Uterus (tissue), 2 donors: ENCODE results near the gene LTBP1.

Experiments used
- POLR2A ChIP-seq, 2 donors: fragments of 450-650 bp; IDR thresholded peaks; one replicate each; pipeline ENCODE4 v1.6.1; 2016; ENCODE audit warnings: antibody characterized with exemption in 2 of 2, mild to moderate bottlenecking in 1 of 2, moderate library complexity in 1 of 2
- TF ChIP-seq, protein P1 (sequence below), 4 experiments: fragments of 200-600 bp in 2 of 4; fragments of 450-650 bp in 2 of 4; sonication (generic) in 2 of 4; IDR thresholded peaks; one replicate each; pipeline ENCODE4 v1.5.1; 2016 to 2019; ENCODE audit warnings: antibody characterized with exemption in 4 of 4, mild to moderate bottlenecking in 2 of 4, moderate library complexity in 1 of 4

DNA sequence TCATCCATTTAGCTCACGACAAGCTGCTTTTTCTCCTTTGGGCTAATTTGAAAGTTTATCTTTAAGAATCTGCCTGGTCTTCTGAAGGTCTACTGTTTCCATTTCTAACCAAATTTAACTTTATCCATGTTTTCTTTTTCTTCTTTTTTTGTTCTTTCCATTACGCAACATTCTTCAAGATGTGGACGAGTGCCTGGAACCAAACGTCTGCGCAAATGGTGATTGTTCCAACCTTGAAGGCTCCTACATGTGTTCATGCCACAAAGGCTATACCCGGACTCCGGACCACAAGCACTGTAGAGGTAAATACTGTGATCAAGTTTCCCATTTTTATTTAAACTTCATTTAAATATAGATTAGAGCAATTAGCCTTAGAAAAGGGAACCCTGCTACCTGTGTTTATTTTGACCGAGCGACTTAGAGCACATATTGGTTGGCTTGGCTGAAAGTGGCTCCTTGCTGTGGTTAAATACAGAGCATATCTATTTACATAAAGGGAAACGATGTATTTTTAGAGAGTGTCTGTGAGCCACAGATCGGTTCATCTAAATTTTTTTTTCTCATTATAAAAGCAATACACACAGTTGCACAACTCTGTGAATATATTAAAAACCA lies 346.3 kb downstream of the LTBP1 start:
- TF ChIP-seq POLR2A (IDR thresholded peaks at IDR 0.05): no peak
- TF ChIP-seq, protein P1, sequence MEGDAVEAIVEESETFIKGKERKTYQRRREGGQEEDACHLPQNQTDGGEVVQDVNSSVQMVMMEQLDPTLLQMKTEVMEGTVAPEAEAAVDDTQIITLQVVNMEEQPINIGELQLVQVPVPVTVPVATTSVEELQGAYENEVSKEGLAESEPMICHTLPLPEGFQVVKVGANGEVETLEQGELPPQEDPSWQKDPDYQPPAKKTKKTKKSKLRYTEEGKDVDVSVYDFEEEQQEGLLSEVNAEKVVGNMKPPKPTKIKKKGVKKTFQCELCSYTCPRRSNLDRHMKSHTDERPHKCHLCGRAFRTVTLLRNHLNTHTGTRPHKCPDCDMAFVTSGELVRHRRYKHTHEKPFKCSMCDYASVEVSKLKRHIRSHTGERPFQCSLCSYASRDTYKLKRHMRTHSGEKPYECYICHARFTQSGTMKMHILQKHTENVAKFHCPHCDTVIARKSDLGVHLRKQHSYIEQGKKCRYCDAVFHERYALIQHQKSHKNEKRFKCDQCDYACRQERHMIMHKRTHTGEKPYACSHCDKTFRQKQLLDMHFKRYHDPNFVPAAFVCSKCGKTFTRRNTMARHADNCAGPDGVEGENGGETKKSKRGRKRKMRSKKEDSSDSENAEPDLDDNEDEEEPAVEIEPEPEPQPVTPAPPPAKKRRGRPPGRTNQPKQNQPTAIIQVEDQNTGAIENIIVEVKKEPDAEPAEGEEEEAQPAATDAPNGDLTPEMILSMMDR (IDR thresholded peaks at IDR 0.05): no peak
